H9 (cell line): ENCODE data around the gene SPAG6. TPM values are rescaled to one million over a fixed set of nuclear protein-coding genes. Genes with fewer than 3 reads are reported as not detected.

ENCODE experiments used
- DNase-seq: peaks from one replicate; pipeline ENCODE4 v3.0.0-alpha.2; 2017
- H2AFZ ChIP-seq: one replicate; pipeline ENCODE4 v1.6.1; 2013; ENCODE audit warnings: mild to moderate bottlenecking, low read length, control low read depth, moderate library complexity
- H2AK5ac ChIP-seq: 2 replicates; pipeline ENCODE4 v1.6.1; 2013; ENCODE audit warnings: low read length, control low read depth, mixed read lengths; ENCODE audit not compliant: insufficient read length
- H2BK120ac ChIP-seq: one replicate; pipeline ENCODE4 v1.6.1; 2013; ENCODE audit warnings: low read depth, mild to moderate bottlenecking, low read length, control low read depth, inconsistent platforms; ENCODE audit not compliant: poor library complexity, severe bottlenecking
- H2BK12ac ChIP-seq: 2 replicates; pipeline ENCODE4 v1.6.1; 2013; ENCODE audit warnings: low read length, control low read depth, mixed read lengths, low read depth; ENCODE audit not compliant: insufficient read length
- H2BK15ac ChIP-seq: 2 replicates; pipeline ENCODE4 v1.6.1; 2013; ENCODE audit warnings: low read depth, low read length, control low read depth
- H2BK20ac ChIP-seq: one replicate; pipeline ENCODE4 v1.6.1; 2013; ENCODE audit warnings: low read depth, mild to moderate bottlenecking, low read length, control low read depth, inconsistent platforms; ENCODE audit not compliant: poor library complexity, severe bottlenecking
- H2BK5ac ChIP-seq: 2 replicates; pipeline ENCODE4 v1.6.1; 2013; ENCODE audit warnings: low read length, control low read depth, mixed read lengths; ENCODE audit not compliant: insufficient read length
- H3K14ac ChIP-seq: 2 replicates; pipeline ENCODE4 v1.6.1; 2013; ENCODE audit warnings: low read length, control low read depth; ENCODE audit not compliant: insufficient read depth
- H3K18ac ChIP-seq: 2 replicates; pipeline ENCODE4 v1.6.1; 2013; ENCODE audit warnings: low read depth, mild to moderate bottlenecking, mixed read lengths, low read length, control low read depth; ENCODE audit not compliant: insufficient read length
- H3K23ac ChIP-seq: 2 replicates; pipeline ENCODE4 v1.6.1; 2013; ENCODE audit warnings: low read length, control low read depth, mixed read lengths, low read depth; ENCODE audit not compliant: insufficient read length
- H3K23me2 ChIP-seq: 2 replicates; pipeline ENCODE4 v1.6.1; 2013; ENCODE audit warnings: low read depth, mild to moderate bottlenecking, mixed read lengths, low read length, control low read depth; ENCODE audit not compliant: insufficient read length, poor library complexity, severe bottlenecking
- H3K27ac ChIP-seq: 2 replicates; pipeline ENCODE4 v1.5.1; 2013; ENCODE audit warnings: low read length, control low read depth, mixed read lengths, low read depth; ENCODE audit not compliant: insufficient read length
- H3K27me3 ChIP-seq: 2 replicates; pipeline ENCODE4 v1.6.1; 2013; ENCODE audit warnings: low read length, control low read depth, inconsistent platforms; ENCODE audit not compliant: insufficient read depth
- H3K4ac ChIP-seq: 2 replicates; pipeline ENCODE4 v1.6.1; 2013; ENCODE audit warnings: low read depth, mild to moderate bottlenecking, control low read depth, inconsistent platforms, low read length, moderate library complexity
- H3K4me1 ChIP-seq: 2 replicates; pipeline ENCODE4 v1.6.1; 2013; ENCODE audit warnings: low read length, control low read depth, inconsistent platforms; ENCODE audit not compliant: insufficient read depth
- H3K4me2 ChIP-seq: 2 replicates; pipeline ENCODE4 v1.6.1; 2013; ENCODE audit warnings: low read length, control low read depth, mixed read lengths; ENCODE audit not compliant: insufficient read length, insufficient read depth
- H3K56ac ChIP-seq: 2 replicates; pipeline ENCODE4 v1.6.1; 2013; ENCODE audit warnings: low read depth, mild to moderate bottlenecking, mixed read lengths, low read length, control low read depth; ENCODE audit not compliant: insufficient read length
- H3K79me1 ChIP-seq: 2 replicates; pipeline ENCODE4 v1.6.1; 2013; ENCODE audit warnings: low read depth, mild to moderate bottlenecking, moderate library complexity, low read length, control low read depth, inconsistent platforms; ENCODE audit not compliant: insufficient read depth, poor library complexity, severe bottlenecking
- H3K79me2 ChIP-seq: 2 replicates; pipeline ENCODE4 v1.6.1; 2013; ENCODE audit warnings: low read length, control low read depth, inconsistent platforms; ENCODE audit not compliant: insufficient read depth
- H3K9ac ChIP-seq: 2 replicates; pipeline ENCODE4 v1.6.1; 2013; ENCODE audit warnings: low read length, control low read depth, mixed read lengths; ENCODE audit not compliant: insufficient read length; ENCODE audit errors: extremely low read depth
- H3K9me3 ChIP-seq: one replicate; pipeline ENCODE4 v1.6.1; 2013; ENCODE audit warnings: low read depth, low read length, inconsistent platforms; ENCODE audit not compliant: control insufficient read depth
- H3T11ph ChIP-seq: one replicate; pipeline ENCODE4 v1.6.1; 2013; ENCODE audit warnings: mild to moderate bottlenecking, low read length, control low read depth, inconsistent platforms
- H4K20me1 ChIP-seq: one replicate; pipeline ENCODE4 v1.6.1; 2013; ENCODE audit not compliant: control insufficient read depth, insufficient read length, insufficient read depth
- H4K5ac ChIP-seq: 2 replicates; pipeline ENCODE4 v1.6.1; 2013; ENCODE audit warnings: low read depth, mild to moderate bottlenecking, mixed read lengths, low read length, control low read depth; ENCODE audit not compliant: insufficient read length
- H4K8ac ChIP-seq: replicated peaks from 2 replicates; pipeline ENCODE4 v1.6.1; 2013; ENCODE audit warnings: low read length, control low read depth, mixed read lengths, low read depth; ENCODE audit not compliant: insufficient read length
- H4K91ac ChIP-seq: 2 replicates; pipeline ENCODE4 v1.6.1; 2013; ENCODE audit warnings: low read depth, mild to moderate bottlenecking, moderate library complexity, mixed read lengths, low read length, control low read depth; ENCODE audit not compliant: insufficient read length
- H3K27ac Mint-ChIP-seq, 3 experiments: 2 replicates in 2 of 3; 3 replicates in 1 of 3; pipeline ENCODE4 v1.8.0; 2020 to 2021; ENCODE audit warnings: mixed read lengths in 3 of 3, mild to moderate bottlenecking in 1 of 3, moderate library complexity in 1 of 3
- H3K27me3 Mint-ChIP-seq: 2 replicates; pipeline ENCODE4 v1.8.0; 2021; ENCODE audit warnings: low read depth, mild to moderate bottlenecking, moderate library complexity, mixed read lengths
- H3K36me3 Mint-ChIP-seq, 3 experiments: 2 replicates in 2 of 3; 3 replicates in 1 of 3; pipeline ENCODE4 v1.8.0; 2020 to 2021; ENCODE audit warnings: low read depth in 3 of 3, mixed read lengths in 3 of 3; ENCODE audit not compliant: insufficient read depth in 1 of 3
- H3K4me1 Mint-ChIP-seq, 2 experiments: 2 replicates each; pipeline ENCODE4 v1.8.0; 2020; ENCODE audit warnings: mixed read lengths in 2 of 2
- H3K4me3 Mint-ChIP-seq, 2 experiments: 2 replicates in 1 of 2; 3 replicates in 1 of 2; pipeline ENCODE4 v1.8.0; 2020 to 2021; ENCODE audit warnings: mild to moderate bottlenecking in 2 of 2, mixed read lengths in 2 of 2, moderate library complexity in 1 of 2
- H3K9me3 Mint-ChIP-seq, 2 experiments: 2 replicates in 1 of 2; 3 replicates in 1 of 2; pipeline ENCODE4 v1.8.0; 2020; ENCODE audit warnings: mild to moderate bottlenecking in 2 of 2, mixed read lengths in 2 of 2, moderate library complexity in 1 of 2
- total RNA-seq: library from RNA; stranded (reverse); gene quantifications from 2 replicates; pipeline ENCODE4 v1.2.1, GENCODE V29; 2021
- TF ChIP-seq, protein P1 (sequence below): fragments of 200-600 bp; sonication (generic); conservative IDR thresholded peaks from 3 replicates; pipeline ENCODE4 v1.8.0; 2021; ENCODE audit warnings: antibody characterized with exemption, mild to moderate bottlenecking

The SPAG6 gene
- total RNA-seq, 1 experiment from 2014 or later, result 0.24 TPM

DNA sequence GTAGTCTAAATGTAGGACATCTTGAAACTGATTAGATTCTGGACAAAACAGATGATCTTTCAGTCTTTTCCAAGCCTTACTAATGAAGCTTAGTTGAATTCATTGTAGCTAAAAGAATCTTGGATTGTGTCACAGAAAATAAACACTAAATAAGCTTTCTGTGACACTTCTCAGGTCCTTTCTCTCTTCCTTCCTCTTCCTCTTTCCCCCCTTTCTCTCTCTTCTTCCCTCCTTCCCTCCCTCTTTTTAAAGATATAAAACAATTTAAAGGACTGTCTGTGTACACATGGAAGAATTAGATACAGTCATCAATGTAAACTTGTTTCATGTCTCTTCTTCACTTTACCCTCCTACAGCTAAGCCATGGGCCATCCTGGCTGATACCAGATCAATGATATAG lies 34.4 kb upstream of the SPAG6 start:
- Histone ChIP-seq H4K8ac (no peak overlapping the region), H3K79me2 (no peaks in the 10 kb centered on the region), H2BK5ac (no peak overlapping the region), H3K23ac (no peak overlapping the region), H3K9me3 (no peaks in the 10 kb centered on the region), H2AK5ac (no peak overlapping the region), H3K4me2 (no peak overlapping the region), H2BK120ac (no peak overlapping the region), H2BK20ac (no peak overlapping the region), H2BK15ac (no peak overlapping the region), H3T11ph (no peak overlapping the region), H4K5ac (no peak overlapping the region), H3K79me1 (no peaks in the 10 kb centered on the region), H3K14ac (no peak overlapping the region), H3K9ac (no peak overlapping the region), H2BK12ac (no peak overlapping the region), H2AFZ (no peak overlapping the region), H3K4ac (no peak overlapping the region), H3K27ac (no peak overlapping the region), H3K23me2 (no peaks in the 10 kb centered on the region), H3K27me3 (peaks cover 12% of the 10 kb centered on the region; the same call in 1 of the 2 replicates), H3K18ac (no peak overlapping the region), H3K4me1 (no peaks in the 10 kb centered on the region), H4K91ac (no peak overlapping the region), H4K20me1 (no peaks in the 10 kb centered on the region), H3K56ac (no peak overlapping the region)
- H3K27me3 Mint-ChIP-seq, result peaks cover 57% of the 10 kb centered on the region
- DNase-seq, result no peak
- H3K27ac Mint-ChIP-seq, result no peak overlapping the region
- H3K9me3 Mint-ChIP-seq, result no peaks in the 10 kb centered on the region; a peak in 1 of 5 replicates
- TF ChIP-seq, protein P1, sequence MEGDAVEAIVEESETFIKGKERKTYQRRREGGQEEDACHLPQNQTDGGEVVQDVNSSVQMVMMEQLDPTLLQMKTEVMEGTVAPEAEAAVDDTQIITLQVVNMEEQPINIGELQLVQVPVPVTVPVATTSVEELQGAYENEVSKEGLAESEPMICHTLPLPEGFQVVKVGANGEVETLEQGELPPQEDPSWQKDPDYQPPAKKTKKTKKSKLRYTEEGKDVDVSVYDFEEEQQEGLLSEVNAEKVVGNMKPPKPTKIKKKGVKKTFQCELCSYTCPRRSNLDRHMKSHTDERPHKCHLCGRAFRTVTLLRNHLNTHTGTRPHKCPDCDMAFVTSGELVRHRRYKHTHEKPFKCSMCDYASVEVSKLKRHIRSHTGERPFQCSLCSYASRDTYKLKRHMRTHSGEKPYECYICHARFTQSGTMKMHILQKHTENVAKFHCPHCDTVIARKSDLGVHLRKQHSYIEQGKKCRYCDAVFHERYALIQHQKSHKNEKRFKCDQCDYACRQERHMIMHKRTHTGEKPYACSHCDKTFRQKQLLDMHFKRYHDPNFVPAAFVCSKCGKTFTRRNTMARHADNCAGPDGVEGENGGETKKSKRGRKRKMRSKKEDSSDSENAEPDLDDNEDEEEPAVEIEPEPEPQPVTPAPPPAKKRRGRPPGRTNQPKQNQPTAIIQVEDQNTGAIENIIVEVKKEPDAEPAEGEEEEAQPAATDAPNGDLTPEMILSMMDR, result no peak
- peaks cover 6 to 11% of the 10 kb centered on the region in 2 experiments for H3K4me1 Mint-ChIP-seq
- H3K4me3 Mint-ChIP-seq, result no peak overlapping the region
- no peaks in the 10 kb centered on the region for H3K36me3 Mint-ChIP-seq
